ENCODE results near the gene MICAL2. TPM values are rescaled to one million over a fixed set of nuclear protein-coding genes. Genes with fewer than 3 reads are reported as not detected.

Gene MICAL2
- total and polyA plus RNA-seq, 2 of the 13 experiments (the other 11 are each of a cell fraction or from before 2014, with no cell fraction given): 0.78 to 1.1 TPM

- FAIRE-seq (no peak), ATAC-seq (no peak), DNase-seq (ENCODE audit: low spot score) (no peak)
- no peak for TF ChIP-seq SMC3 (IDR thresholded peaks at IDR 0.05; ENCODE audit: low read length)
- TF ChIP-seq ZNF629 (CRISPR knock-in tag; conservative IDR thresholded peaks at IDR 0.05): peak; percentile 80
- no peaks in the 10 kb centered on the region for H3K4me1 ChIP-seq (ENCODE audit: insufficient read depth, low read length)
- no peaks in the 10 kb centered on the region for H3K9me3 ChIP-seq (ENCODE audit: low read length)
- no peaks in the 10 kb centered on the region for H3K79me2 ChIP-seq (ENCODE audit: insufficient read depth, low read length)
- ChIA-PET CTCF (ENCODE audit: low intra/inter-chr PET ratio, low total read pairs) (no interaction called here), POLR2A (no interaction called here)
- no peaks in the 10 kb centered on the region for H3K27me3 ChIP-seq (ENCODE audit: control insufficient read depth in 1 of 2, insufficient read depth in 2 of 2, low read length in 2 of 2)
- no peak overlapping the region for H3K9ac ChIP-seq (ENCODE audit: insufficient read depth, low read depth, low read length)
- in situ Hi-C loops (cut with HindIII; ENCODE audit: extremely low pct_ligation_motif_present, low pct_unique_long_range_greater_than_20kb): no loop called here
- BruUV-seq (replicated peaks): no TSS peak
- no peak overlapping the region for H3K4me3 ChIP-seq (replicated peaks in 1 of 3; ENCODE audit: insufficient read depth in 1 of 3, low read depth in 2 of 3, low read length in 3 of 3)
- intact Hi-C loops (cut with micrococcal nuclease; ENCODE audit: unreplicated experiment): no loop called here
- H3K4me2 ChIP-seq (ENCODE audit: low read depth, low read length): no peak overlapping the region
- no peak overlapping the region for H3K27ac ChIP-seq (ENCODE audit: extremely low read length, insufficient read depth, low read length)
- no peak overlapping the region for H2AFZ ChIP-seq (ENCODE audit: low read length)
- no peaks in the 10 kb centered on the region for H4K20me1 ChIP-seq (ENCODE audit: insufficient read depth, low read length)
- no peaks in the 10 kb centered on the region for H3K36me3 ChIP-seq (replicated peaks in 1 of 2; ENCODE audit: control insufficient read depth in 1 of 2, insufficient read depth in 2 of 2, low read length in 2 of 2)
- 93% methylated on average over 3 of the region's 3 CpGs for WGBS (ENCODE audit: low lambda C conversion rate)
These were observed 78.3 kb downstream of the MICAL2 start for GRCh38 chr11:12188548-12189317.

GRCh38 chr11:12189543-12190235 is 79.3 kb downstream of the MICAL2 start:
- in situ Hi-C loops (cut with HindIII; ENCODE audit: extremely low pct_ligation_motif_present, low pct_unique_long_range_greater_than_20kb) (no loop called here), intact Hi-C loops (cut with micrococcal nuclease; ENCODE audit: unreplicated experiment) (no loop called here)
- ATAC-seq (no peak), FAIRE-seq (no peak), DNase-seq (ENCODE audit: low spot score) (no peak)
- H3K36me3 ChIP-seq (replicated peaks in 1 of 2; ENCODE audit: control insufficient read depth in 1 of 2, insufficient read depth in 2 of 2, low read length in 2 of 2): no peaks in the 10 kb centered on the region
- H3K27ac ChIP-seq (ENCODE audit: extremely low read length, insufficient read depth, low read length): no peak overlapping the region
- H3K4me3 ChIP-seq (replicated peaks in 1 of 3; ENCODE audit: insufficient read depth in 1 of 3, low read depth in 2 of 3, low read length in 3 of 3): no peak overlapping the region
- H3K79me2 ChIP-seq (ENCODE audit: insufficient read depth, low read length): no peaks in the 10 kb centered on the region
- 75% methylated on average over 8 of the region's 8 CpGs for WGBS (ENCODE audit: low lambda C conversion rate)
- ChIA-PET POLR2A (no interaction called here), CTCF (ENCODE audit: low intra/inter-chr PET ratio, low total read pairs) (no interaction called here)
- no peaks in the 10 kb centered on the region for H3K4me1 ChIP-seq (ENCODE audit: insufficient read depth, low read length)
- no peak for TF ChIP-seq GATA4 (IDR thresholded peaks at IDR 0.05; ENCODE audit: borderline replicate concordance, low read depth)
- no peak for TF ChIP-seq SRY (CRISPR knock-in tag; IDR thresholded peaks at IDR 0.05)
- no peak for TF ChIP-seq ARHGAP35 (CRISPR knock-in tag; IDR thresholded peaks at IDR 0.05; ENCODE audit: borderline replicate concordance)
- no peak for TF ChIP-seq ZNF12 (CRISPR knock-in tag; IDR thresholded peaks at IDR 0.05)
- no peak for TF ChIP-seq JUN (CRISPR knock-in tag; IDR thresholded peaks at IDR 0.05)
- no peaks in the 10 kb centered on the region for H4K20me1 ChIP-seq (ENCODE audit: insufficient read depth, low read length)
- no peaks in the 10 kb centered on the region for H3K9me3 ChIP-seq (ENCODE audit: low read length)
- H3K27me3 ChIP-seq (ENCODE audit: control insufficient read depth in 1 of 2, insufficient read depth in 2 of 2, low read length in 2 of 2): no peaks in the 10 kb centered on the region
- H3K9ac ChIP-seq (ENCODE audit: insufficient read depth, low read depth, low read length): no peak overlapping the region
- BruUV-seq (replicated peaks): no TSS peak
- H3K4me2 ChIP-seq (ENCODE audit: low read depth, low read length): no peak overlapping the region
- H2AFZ ChIP-seq (ENCODE audit: low read length): no peak overlapping the region
